HG03469 (cell line): ENCODE measurements around the gene TMEM61.

Source experiments
- ATAC-seq: cut with Tn5 transposase; IDR thresholded peaks from one replicate; pipeline ENCODE4 v1.9.1; 2021; ENCODE audit warnings: mild to moderate bottlenecking, moderate library complexity, moderate number of reproducible peaks; ENCODE audit not compliant: unreplicated experiment

Gene TMEM61

GRCh38 chr1:54984131-54984842 is 3.9 kb downstream of the TMEM61 start:
- no peak for ATAC-seq

DNA sequence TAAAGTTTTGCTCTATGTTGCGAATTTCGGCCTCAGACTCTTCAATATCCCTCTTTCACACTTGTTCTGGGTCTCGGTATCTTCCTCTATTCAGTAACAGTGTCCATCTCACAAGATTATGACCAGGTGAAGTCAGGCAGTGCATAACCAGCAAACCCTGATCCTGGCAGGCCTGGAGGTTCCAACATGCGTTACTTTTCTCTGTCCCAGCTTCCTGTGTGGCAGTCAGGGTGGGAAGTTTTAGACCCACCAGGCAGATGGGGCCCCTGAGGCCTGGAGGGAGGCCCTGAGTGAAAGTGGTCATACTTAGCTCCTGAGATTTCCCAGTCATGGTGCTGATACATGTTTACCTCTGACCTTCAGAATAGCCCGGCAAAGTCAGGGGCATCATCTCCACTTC is 5.1 kb downstream of the TMEM61 start:
- no peak for ATAC-seq

DNA sequence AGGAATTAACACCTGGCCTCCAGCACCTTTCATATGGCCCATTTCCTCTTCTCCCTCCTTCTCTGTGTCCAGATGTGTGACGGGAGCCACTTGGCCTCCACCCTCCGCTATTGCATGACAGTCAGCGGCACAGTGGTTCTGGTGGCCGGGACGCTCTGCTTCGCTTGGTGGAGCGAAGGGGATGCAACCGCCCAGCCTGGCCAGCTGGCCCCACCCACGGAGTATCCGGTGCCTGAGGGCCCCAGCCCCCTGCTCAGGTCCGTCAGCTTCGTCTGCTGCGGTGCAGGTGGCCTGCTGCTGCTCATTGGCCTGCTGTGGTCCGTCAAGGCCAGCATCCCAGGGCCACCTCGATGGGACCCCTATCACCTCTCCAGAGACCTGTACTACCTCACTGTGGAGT is 5.6 kb downstream of the TMEM61 start:
- no peak for ATAC-seq

DNA sequence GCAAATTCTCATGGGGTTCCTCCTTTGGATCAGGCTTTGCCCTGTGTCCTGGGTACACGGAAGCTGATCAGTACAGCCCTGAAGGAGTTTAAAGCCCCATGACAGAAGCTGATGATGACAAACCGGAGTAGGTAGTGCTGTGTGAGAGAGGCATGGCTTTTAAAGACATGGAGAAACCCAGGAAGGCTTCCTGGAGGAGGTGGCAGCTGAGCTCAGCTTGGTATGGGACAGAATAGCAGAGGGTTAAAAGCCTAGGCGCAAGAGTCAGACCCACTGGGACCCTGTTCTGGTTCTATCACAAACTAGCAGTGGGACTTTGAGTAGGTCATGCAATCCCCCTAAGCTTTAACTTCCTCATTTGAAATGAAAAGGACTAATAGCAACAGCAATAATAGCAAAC is 6.1 kb downstream of the TMEM61 start:
- no peak for ATAC-seq

GRCh38 chr1:54987427-54987826 is 7.0 kb downstream of the TMEM61 start:
- no peak for ATAC-seq

DNA sequence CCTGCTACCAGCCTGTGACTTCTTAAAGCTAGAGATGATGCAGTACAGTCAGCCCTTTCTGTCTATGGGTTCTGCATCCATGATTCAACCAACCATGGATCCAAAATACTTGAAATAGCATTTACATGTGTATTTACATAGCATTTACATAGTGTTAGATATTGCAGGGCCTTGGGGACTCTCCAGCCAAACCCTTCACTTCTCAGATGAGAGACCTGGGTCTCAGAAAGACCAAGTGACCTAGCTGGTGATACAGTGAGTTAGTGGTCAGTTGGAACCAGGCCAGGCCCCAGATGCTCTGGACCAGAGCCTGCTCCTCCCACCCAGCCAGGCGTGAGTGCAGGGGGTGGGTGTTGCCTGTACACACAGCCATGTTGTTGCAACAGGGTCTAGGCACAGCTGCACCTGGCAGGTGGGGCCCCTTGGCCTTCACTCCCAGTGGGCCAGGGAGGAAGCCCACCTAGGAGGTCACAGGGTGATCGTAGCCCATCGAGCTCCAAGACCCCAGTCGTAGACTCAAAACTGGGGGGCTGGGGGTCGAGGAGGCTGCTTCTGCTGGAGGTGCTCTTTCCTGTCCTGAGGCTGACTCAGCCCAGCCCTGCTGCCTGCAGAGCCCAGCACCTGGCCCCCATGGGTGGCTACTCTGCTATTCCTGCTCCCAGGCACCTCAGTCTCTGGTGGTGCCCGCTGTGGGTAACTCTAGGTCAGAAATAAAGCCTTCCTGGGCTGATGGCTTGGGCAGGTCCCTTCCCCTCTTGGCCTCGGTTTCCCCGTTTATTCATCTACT is 7.7 kb downstream of the TMEM61 start:
- ATAC-seq: no peak

GRCh38 chr1:54988975-54989374 is 8.5 kb downstream of the TMEM61 start:
- no peak for ATAC-seq

- no peak for ATAC-seq
Measured at GRCh38 chr1:54989473-54989872, 9.0 kb downstream of the TMEM61 start.

DNA sequence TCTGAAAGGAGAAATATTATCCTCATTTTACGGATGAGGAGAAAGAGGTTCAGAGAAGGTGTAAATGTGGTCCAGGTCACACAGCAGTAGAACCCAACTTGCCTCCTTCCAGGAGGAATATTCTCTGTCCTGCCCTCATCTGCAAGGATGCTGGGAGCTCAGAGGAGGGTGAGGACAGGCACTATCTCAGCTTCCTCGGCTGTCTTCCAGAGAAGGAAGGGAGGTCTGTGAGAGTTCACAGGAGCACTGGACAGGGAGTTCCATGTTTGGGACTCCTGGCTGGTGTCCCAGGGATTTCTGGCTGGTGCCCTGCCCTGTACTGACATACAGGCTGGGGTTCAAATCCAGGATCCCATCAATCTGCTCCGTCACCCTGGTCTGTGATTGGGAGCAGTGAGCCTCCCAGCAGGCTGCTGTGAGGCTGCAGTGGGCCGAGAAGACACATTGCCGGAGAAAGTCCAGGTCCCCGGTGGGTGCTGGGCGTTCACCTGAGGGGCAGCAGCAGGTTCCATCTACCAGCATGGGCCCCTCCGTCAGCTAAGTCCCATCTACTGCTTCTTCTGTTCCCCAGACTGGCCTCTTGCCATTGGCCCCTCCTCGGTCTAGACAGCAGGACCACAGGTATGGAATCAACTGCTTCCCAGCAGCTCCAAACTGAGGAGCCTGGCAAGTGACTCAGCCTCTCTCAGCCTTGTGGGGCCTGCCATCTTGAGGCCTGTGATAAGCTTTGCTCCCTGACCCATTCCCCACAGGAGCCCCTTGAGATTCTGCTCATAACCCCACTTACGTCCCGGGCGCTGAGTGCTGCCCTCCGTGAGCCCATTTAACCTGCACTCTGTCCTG is 9.8 kb downstream of the TMEM61 start:
- no peak for ATAC-seq

GRCh38 chr1:54990916-54991315 is 10.5 kb downstream of the TMEM61 start:
- ATAC-seq: no peak

DNA sequence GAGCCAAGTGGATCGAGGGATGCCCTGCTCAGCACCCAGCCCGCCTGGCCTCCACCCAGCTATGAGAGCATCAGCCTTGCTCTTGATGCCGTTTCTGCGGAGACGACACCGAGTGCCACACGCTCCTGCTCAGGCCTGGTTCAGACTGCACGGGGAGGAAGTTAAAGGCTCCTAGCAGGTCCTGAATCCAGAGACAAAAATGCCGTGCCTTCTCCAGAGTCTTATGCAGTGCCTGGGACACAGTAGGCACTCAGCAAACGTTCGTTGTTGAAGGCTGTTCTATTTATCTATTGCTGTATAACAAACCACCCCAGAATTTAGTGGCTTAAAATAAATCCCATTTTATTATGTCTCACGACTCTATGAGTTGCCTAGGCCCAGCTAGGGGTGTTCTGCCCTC is 11.5 kb downstream of the TMEM61 start:
- ATAC-seq: no peak

DNA sequence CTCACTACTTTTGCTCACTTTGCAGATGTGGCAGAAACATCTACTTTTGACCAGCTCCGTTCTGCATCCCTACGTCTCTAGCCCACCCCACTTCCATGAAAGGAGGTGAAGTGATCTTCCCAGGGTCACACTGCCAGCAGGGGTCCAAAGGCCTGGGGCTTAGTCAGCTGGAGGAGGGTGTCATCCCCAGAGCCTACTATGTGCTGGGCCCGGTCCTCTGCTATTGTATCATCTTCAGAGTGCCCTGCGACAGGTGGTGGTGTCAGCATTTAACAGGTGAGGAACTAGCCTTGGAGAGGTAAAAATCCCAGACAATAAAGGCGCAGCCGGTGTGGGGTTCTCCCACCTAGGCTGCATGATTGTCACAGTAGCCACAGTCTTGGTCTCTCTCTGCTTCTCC is 12.7 kb downstream of the TMEM61 start:
- no peak for ATAC-seq

GRCh38 chr1:54994355-54994990 is 14.0 kb downstream of the TMEM61 start:
- ATAC-seq: no peak

GRCh38 chr1:54995013-54995760 is 14.8 kb downstream of the TMEM61 start:
- ATAC-seq: no peak

DNA sequence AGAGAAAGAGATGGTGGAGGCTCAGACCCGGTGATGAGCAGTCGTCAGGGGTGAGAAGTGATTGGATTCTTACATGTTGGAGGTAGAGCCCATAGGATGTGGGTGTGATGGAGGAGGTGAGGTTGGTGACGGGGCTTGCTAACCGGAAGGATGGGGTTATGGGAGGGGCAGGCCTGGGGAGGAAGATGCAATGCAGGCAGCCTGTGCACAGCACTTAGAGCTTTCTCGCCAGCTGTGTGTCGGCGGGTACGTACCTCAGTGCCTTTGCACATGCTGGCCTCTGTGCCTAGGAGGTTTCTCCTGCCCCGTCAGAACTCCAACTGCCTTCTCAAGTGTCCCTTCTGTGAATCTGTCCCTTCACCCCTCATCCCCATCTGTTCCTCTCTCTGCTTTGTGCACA is 15.4 kb downstream of the TMEM61 start:
- ATAC-seq: no peak

GRCh38 chr1:54996359-54996868 is 16.0 kb downstream of the TMEM61 start:
- no peak for ATAC-seq

- ATAC-seq: no peak
Measured at GRCh38 chr1:54996869-54997710, 16.7 kb downstream of the TMEM61 start.

DNA sequence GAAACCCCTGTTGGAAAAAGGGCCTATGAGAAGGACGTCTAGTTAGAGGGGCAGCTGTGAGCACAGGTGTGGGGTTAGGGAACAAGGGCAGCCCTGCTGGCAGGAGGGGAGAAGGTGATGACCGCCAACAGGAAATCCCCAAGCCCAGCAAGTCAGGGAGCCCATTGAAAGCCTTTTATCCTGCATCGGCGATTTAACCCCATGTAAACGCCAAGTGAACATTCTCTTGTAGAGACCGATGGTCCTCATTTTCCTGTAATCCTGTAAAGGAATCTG is 17.2 kb downstream of the TMEM61 start:
- no peak for ATAC-seq

GRCh38 chr1:54998100-54998499 is 17.7 kb downstream of the TMEM61 start:
- no peak for ATAC-seq

GRCh38 chr1:54998677-54999076 is 18.2 kb downstream of the TMEM61 start, which contains the start of gene BSND:
Gene BSND, plus strand, starts transcription at chr1:54998933. Its CDS starts 254 bp downstream, at chr1:54999187.
- peak; percentile 60 for ATAC-seq
